HEK293 (cell line): ENCODE measurements around the gene ANGPT4.

Experiments used
- CTCF ChIP-seq: fragments of 450-650 bp; formaldehyde crosslinking; IDR thresholded peaks from 2 replicates; pipeline ENCODE4 v1.5.1; 2016; ENCODE audit warnings: missing biosample characterization, missing genetic modification characterization
- GLI4 ChIP-seq: fragments of 450-650 bp; formaldehyde crosslinking; IDR thresholded peaks from 2 replicates; pipeline ENCODE4 v1.5.1; 2016; ENCODE audit warnings: missing biosample characterization, missing genetic modification characterization
- KLF8 ChIP-seq: fragments of 450-650 bp; formaldehyde crosslinking; IDR thresholded peaks from 2 replicates; pipeline ENCODE4 v1.5.1; 2016; ENCODE audit warnings: missing biosample characterization, missing genetic modification characterization
- REST ChIP-seq: fragments of 450-650 bp; formaldehyde crosslinking; IDR thresholded peaks from 2 replicates; pipeline ENCODE4 v1.5.1; 2016; ENCODE audit warnings: missing biosample characterization, missing genetic modification characterization
- ZBTB26 ChIP-seq: fragments of 450-650 bp; formaldehyde crosslinking; optimal IDR thresholded peaks from 2 replicates; pipeline ENCODE3; 2016; ENCODE audit warnings: missing biosample characterization, mild to moderate bottlenecking, missing genetic modification characterization
- ZNF138 ChIP-seq: fragments of 450-650 bp; formaldehyde crosslinking; IDR thresholded peaks from 2 replicates; pipeline ENCODE4 v1.5.1; 2016; ENCODE audit warnings: missing biosample characterization, missing genetic modification characterization, borderline replicate concordance
- ZNF16 ChIP-seq: fragments of 450-650 bp; formaldehyde crosslinking; IDR thresholded peaks from 2 replicates; pipeline ENCODE4 v1.5.1; 2016; ENCODE audit warnings: low read depth, missing biosample characterization, missing genetic modification characterization
- ZNF184 ChIP-seq: fragments of 450-650 bp; IDR thresholded peaks from 2 replicates; pipeline ENCODE4 v1.5.1; 2018; ENCODE audit warnings: missing biosample characterization, mild to moderate bottlenecking, missing genetic modification characterization
- ZNF423 ChIP-seq: fragments of 450-650 bp; formaldehyde crosslinking; IDR thresholded peaks from 2 replicates; pipeline ENCODE4 v1.5.1; 2016; ENCODE audit warnings: missing biosample characterization, missing genetic modification characterization
- ZNF768 ChIP-seq: fragments of 450-650 bp; formaldehyde crosslinking; IDR thresholded peaks from 2 replicates; pipeline ENCODE4 v1.5.1; 2018; ENCODE audit warnings: missing biosample characterization, mild to moderate bottlenecking, missing genetic modification characterization
- ZNF777 ChIP-seq: fragments of 450-650 bp; formaldehyde crosslinking; IDR thresholded peaks from 2 replicates; pipeline ENCODE4 v1.5.1; 2017; ENCODE audit warnings: missing biosample characterization, missing genetic modification characterization, borderline replicate concordance
- ZNF785 ChIP-seq: fragments of 450-650 bp; formaldehyde crosslinking; IDR thresholded peaks from 2 replicates; pipeline ENCODE4 v1.5.1; 2016; ENCODE audit warnings: missing biosample characterization, missing genetic modification characterization

- TF ChIP-seq ZNF777 (tag by site-specific recombination): no peak
- TF ChIP-seq KLF8: no peak
- no peak for TF ChIP-seq ZNF138 (tag by site-specific recombination)
- TF ChIP-seq ZNF785 (tag by site-specific recombination): no peak
- TF ChIP-seq ZNF184 (tag by site-specific recombination): no peak
- no peak for TF ChIP-seq ZBTB26
- no peak for TF ChIP-seq CTCF (tag by site-specific recombination)
- TF ChIP-seq ZNF16: no peak
- TF ChIP-seq ZNF423 (tag by site-specific recombination): no peak
- TF ChIP-seq REST (tag by site-specific recombination): no peak
- no peak for TF ChIP-seq ZNF768
- TF ChIP-seq GLI4: no peak
These were observed 6.6 kb upstream of the ANGPT4 start for GRCh38 chr20:922781-923180.
